Stimulated activated CD4-positive, alpha-beta T cell treated with anti-CD3 and anti-CD28 coated beads, Interleukin-4, amount 100 ng/mL, for 1 hour (primary cell): Measurements from ENCODE around the gene CDADC1.

Source experiments
- DNase-seq: peaks from one replicate; pipeline ENCODE4 v3.0.0-alpha.2; 2020

CDADC1 gene

DNA sequence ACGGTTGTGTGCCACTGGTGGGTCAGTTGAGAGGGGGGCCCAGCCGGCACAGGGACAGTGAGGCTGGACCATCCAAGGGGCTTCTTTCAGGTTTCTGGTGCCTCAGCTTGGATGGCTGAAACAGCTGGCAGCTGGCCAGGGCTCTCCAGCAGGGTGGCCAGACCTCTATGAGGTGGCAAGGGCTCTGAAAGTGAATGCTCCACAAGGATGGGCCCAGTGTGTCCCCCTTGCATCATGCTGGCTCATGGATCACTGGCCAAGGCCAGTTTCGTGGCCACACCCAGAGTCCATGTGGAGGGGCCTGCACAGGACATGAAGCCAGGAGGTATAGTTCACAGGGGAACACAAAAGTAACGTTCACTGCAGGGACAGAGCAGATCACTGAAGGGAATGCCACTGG, 49.6 kb downstream of the CDADC1 start:
- no peak for DNase-seq

DNA sequence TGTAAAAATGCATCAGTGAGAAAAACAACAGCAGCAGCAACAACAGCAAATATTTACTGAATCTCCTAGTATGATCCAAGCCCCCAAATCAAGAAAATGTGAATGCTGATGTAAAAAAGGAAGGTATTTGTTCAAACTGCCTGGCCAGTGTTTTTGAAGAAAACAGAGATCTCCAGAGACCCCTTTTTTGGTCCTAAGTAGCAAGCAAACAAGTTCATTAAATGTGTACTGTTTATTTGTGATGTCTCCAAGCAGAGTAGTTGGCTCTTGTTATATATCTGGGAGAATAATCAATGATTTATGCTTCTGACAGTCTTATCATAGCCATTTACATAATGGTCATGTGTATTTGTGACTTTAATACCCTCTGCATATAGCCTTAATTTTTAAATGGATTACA, 50.7 kb downstream of the CDADC1 start:
- DNase-seq, result no peak

- DNase-seq, result no peak
Measured at GRCh38 chr13:49298903-49299605, 51.3 kb downstream of the CDADC1 start.

DNA sequence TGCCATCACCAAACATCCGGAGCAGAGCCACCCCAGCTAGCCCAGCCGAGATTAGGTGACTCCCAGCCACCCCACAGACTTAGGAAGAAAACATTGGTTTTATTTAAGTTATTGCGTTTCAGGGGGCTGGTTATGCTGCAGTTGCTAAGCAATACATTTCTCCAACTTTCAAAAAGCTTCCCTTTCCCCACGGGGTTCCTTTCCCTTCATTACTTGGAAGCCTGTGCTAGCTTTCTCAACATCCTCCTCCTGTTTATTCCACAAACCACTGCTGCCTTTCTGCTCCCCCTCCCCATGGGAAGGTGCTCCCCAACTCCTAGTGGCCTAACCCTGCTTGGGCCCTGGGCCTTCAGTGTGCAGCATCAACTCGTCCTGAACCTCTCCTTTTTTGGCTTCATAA, 52.6 kb downstream of the CDADC1 start:
- DNase-seq, result no peak

DNA sequence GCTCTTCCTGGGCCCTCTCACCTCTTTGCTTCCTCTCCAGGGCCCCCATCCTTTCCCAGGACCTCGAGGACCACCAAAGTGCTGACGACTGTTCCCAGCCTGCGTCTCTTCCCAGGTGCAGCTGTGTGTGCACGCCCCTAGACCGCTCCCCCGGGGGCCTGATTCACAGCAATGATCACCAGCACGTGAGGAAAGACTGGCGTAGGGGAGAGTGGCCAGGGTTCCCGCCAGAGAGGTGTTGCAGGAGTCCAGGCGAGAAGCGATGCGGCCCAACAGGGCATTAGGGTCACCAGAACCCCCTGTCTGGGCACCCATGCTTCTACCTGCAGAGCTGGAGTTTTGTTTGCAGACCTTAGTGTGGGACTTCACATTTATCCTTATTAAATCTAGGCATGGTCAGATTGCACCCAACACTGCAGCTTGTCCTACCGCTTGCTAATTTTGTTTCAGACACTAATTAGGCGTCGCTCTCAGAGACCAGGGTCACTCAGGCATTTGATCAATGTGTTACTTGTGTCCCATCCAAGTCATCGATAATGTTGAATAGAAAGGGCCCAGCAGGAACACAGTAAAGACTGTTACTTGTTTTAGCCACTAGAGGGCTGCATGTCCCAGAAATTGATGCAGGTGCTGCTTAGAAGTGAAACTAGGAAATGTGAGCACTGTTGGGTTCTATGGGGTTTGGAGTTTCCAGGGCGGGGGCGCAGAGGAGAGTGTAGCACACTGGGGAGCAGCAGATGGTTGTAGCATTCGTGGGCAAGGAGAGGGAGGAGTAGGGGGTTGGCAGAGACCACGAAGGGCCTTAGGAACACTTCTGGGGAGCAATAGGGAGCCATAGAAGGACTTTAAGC, 53.2 kb downstream of the CDADC1 start:
- peak; percentile 63 for DNase-seq

GRCh38 chr13:49302222-49302621, 54.5 kb downstream of the CDADC1 start:
- no peak for DNase-seq

- no peak for DNase-seq
Measured at GRCh38 chr13:49302817-49303216, 55.1 kb downstream of the CDADC1 start.

DNA sequence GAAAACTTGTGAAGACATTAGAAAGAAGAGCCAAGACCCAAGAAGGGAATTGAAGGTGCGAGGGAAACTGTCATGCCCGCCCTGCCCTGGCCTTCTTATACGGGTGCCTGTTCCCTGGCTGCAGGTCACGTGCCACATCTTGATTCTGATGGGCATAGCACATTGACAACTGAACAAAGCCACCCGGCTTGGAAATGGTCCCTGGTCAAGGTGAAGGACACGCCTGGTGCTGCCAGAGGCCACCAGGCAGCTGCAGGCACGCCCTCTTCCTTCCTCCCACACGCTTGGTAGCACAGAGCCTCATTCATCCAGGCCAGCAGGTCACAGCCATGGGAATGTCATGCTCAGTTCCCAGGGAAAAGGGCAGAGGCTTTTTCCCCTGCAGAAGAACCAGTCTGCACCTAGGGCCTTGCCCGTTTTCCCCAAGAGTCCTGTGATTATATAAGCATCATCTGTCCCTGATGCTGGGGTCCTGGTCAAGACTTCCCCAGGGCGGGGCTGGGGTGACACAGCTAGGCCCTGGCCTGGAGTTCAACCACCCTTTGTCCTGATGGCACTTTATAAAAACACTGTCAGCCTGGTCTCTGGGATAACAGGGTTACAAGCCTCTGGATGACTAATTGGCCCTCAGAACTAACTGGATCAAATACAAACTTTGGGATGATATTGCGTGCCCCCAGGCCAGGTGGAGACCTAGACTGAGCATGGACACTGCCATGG, 56.0 kb downstream of the CDADC1 start:
- DNase-seq, result no peak

DNA sequence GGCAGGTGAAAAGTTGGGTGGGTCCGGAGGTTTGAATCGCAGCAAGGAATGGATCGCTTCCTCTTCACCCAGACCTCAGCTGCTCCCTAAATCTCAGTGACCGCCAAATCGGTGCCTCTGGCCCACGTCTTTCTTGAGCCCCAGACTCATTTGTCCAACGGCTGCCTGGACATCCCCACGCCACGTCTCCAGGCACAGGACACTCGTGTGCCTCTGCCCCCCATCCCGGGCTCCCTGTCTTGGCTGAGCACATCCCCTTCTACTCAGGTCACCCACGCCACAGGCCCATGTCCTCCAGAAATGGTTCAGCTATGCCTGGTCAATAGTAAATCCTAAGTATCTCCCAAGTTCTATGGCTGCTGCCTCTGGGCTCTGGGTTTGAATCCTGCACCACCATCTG, 56.6 kb downstream of the CDADC1 start:
- DNase-seq, result no peak

DNA sequence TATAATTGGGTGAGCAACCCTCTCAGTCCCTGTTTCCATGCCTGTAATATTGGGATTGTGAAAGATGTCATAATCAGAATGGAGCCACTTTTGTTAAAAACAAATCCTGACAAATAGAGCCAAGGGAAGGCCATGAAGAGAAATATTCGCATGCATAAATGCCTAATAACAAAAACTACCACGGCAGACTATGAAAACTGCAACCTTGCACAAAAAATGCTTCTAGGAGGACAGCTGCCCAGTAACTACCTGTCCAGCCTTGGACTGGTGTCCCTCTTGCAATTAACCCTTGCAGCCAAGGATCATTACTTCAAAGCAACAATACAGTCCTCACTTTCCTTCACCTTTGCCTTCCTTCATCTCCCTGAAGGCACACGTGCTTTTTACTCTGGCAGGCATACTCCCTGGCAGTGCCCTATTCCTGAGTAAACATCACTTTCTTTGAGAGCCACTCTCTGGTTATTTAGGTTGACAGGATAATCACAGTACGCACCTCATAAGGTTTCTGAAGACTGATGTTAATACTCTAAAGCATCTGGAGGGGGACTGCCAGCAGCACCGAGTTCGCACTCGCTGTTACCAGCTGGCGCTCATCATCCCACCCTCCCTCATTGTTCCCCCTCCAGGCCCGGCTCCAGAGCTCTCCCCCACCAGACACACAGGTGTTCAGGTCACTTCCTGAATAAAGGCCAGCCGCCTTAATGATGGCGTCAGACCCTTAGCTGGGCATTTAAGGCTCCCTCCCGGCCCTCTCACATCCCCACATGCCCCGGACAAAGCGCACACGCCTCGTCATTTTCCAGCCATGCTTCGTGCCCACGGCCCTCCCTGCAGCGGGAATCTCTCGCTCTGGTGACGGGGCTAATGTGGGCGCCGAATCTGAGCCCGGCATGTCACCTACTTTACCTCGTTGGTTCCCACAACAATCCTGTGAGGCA, 57.3 kb downstream of the CDADC1 start:
- no peak for DNase-seq

DNA sequence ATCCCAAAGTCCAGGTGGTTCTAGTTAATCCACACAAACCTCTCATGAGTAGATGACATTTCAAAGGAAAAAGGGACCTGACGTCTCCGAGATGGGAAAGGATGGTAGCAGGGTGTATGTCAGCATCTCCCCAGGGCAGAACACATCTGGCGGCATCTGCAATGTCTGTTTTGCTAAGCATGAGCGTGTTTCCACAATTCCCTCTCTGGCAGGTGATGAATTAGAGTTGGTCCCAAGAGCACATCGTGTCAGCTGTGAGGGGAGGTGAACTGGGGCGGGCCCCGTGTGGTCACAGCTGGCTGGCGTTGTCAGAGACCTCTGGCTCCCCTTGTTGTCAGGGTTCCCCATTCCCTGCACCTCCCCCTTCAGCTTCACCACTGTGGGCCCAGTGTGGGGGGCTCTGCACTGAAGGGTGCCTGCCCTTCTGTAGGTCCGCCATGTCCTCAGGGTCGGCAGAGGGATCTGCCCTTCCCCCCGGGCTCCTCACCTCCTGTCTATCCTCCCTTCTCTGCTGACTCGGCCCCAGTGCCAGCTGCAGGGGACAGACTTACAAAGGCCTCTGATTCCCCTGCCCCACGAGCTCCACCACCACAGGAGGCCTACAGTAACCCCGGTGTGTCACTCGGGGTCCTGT, 58.2 kb downstream of the CDADC1 start:
- no peak for DNase-seq

DNA sequence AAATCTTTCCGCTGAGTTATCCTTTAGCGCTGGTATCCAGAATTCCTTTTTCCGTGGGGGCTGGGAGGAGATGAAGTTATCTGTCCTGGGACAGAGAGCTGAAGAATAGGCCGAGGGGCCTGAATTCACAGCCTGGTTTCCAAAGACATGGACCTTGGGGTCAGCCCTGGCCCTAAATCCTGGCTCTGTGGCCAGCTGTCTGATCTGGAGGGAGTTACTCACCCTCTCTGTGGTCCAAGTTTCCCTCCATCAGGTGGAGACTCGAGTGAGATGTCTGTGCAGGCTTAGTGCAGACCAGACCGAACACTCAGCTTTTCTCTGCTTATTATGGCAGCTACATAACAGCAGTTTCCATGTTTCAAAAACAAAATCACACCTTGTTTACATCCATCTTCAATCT, 59.6 kb downstream of the CDADC1 start:
- no peak for DNase-seq

DNA sequence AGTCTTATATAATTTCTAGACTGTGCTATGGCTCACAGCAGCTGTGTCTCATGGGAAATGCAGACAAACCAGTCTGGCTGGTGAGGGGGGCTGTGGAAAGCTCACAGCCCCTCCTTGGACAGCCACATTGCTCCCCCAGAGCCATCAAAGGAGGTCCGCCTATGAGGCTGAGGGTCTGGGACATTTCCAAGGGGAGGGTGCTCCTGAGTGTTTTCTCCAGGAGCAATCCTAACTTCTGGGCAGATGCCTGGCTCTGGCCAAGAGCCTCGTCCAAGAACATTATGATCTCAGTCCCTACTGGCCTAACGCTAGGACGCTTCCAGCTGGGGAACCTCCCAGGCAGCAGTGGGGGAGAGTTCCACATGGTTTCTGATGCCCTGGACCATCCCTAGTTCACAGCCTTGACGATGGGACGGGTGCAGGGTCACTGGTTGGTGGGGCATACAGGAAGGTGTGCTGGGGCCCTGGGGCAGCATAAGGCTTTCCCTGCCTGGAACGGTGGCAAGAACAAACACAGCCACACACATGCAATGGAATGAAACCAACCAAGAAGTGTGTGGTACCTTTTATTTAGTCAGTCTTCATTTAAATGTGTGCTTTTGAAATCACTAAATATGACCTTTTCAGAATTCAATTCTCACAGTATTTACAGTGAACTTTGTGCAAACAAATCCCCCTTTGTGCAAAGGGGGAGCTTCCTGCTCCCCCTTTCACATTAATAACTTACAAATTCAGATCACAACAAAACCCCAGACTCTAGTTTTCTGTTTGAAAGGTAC, 60.6 kb downstream of the CDADC1 start:
- no peak for DNase-seq

DNA sequence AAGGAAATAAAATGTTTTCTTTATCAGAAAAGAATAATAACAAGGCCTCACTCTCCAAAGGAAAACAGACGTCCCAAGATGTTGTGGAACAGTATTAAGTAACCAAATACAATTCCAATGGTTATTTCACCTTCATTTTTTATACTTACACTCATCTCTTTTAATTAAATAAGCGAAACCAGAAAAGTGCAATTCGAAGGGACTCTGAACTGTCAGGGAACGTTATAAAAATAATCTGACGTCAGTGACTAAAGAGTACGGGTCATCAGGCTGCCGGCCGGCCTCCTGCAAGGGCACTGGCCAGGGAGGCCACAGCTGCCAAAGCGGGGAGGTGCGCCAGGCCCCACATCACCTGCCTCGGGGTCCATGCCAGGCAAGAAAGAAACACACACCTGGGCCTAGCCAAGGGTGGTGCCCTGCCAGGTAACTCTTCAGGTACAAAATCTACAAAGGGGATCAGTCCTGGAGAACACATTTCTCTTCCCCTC, 61.2 kb downstream of the CDADC1 start:
- no peak for DNase-seq

DNA sequence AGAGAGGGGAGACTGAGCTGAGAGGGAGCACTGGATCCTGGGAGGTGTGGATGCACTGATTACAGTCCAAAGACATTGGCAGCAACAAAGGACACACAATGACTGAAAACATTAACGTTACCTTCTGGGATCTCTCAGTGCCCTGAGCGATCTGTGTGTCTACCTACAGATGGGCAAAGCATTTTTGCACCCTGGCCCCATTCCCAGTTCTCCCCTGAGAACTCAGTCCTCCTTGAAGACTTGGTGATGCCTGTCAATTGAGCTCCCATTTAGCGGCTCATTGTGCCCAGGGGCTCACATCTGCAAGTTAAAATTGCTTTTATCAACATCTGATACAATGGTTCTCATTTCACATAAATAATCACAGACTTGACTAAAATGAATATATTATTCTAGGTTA, 62.5 kb downstream of the CDADC1 start:
- no peak for DNase-seq

DNA sequence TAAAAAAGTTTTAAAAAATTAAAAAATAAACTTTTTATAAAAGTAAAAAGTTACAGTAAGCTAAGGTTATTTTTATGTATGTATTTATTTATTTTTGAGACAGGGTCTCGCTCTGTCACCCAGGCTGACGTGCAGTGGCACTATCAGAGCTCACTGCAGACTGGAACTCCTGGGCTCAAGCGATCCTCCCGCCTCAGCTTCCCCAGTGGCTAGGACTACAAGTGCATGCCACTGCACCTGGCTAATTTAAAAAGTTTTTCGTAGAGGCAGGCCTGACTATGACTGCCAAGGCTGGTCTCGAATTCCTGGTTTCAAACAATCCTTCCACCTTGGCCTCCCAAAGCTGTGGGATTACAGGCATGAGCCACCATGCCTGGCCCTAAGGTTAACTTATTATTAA, 64.1 kb downstream of the CDADC1 start:
- no peak for DNase-seq

GRCh38 chr13:49314344-49314882, 66.7 kb downstream of the CDADC1 start:
- DNase-seq, result no peak

DNA sequence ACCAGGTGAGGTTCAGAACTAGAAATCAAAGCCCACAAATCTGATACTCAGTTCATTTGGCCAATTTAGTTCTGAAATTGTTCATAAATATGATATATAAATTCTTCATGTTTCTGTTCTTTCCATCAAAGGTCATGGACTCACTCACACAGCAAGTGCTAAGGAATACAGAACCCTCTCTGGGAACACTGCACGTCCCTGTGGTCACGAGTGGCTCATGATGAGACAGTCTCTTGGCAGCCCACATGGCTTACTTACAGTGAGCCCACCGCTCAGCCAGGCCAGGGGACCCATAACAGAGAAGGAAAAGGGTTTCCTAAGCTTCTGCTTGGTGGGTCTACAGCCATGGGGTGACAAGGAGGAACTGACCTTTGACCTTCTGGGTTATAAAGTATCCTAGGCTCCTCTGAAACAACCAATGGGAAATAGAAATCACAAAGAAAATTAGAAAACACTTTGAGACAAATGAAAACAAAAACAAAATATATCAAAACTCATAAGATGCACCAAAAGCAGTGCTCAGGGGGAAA, 67.4 kb downstream of the CDADC1 start:
- no peak for DNase-seq

DNA sequence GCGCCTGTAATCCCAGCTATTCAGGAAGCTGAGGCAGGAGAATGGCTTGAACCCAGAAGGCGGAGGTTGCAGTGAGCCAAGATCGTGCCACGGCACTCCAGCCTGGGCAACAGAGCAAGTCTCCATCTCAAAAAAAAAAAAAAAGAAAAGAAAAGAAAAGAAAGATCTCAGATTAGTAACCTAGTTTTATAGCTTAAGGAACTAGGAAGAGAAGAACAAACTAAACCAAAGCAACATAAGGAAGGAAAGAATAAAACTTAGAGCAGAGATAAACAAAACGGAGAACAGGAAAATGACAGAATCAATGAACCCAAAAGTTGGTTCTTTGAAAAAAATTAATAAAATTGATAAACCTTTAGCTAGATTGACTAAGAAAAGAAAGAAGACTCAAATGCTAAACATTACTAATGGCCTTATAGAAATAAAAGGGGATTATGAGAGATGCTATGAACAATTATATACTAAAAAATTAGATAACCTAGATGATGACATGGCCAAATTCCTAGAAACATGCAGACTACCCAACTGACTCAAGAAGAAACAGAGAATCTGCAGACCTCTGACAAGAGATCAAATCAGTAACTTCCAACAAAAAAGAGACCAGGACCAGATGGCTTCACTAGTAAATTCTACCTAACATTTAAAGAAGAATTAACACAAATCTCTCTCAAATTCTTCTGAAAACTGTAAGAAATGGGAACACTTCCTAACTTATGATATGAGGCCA, 68.2 kb downstream of the CDADC1 start:
- DNase-seq, result no peak

GRCh38 chr13:49319551-49319950, 71.8 kb downstream of the CDADC1 start:
- DNase-seq, result no peak
